Neural cell (in vitro differentiated cells): Measurements from ENCODE around the gene DND1. TPM values are rescaled to one million over a fixed set of nuclear protein-coding genes. Genes with fewer than 3 reads are reported as not detected.

Source experiments
- H2AFZ ChIP-seq: fragments of 200-600, 300-800 bp; sonication (generic), shearing (Covaris generic); 2 replicates; pipeline ENCODE4 v1.6.0; 2014; ENCODE audit warnings: low read depth, mild to moderate bottlenecking, antibody characterized with exemption, low read length, moderate library complexity
- H3F3A ChIP-seq: fragments of 200-600 bp; shearing (Covaris generic); 2 replicates; pipeline ENCODE4 v1.6.1; 2016; ENCODE audit warnings: mild to moderate bottlenecking, moderate library complexity, mixed read lengths, antibody characterized with exemption, low read length; ENCODE audit not compliant: insufficient read depth, poor library complexity, severe bottlenecking
- H3K27ac ChIP-seq: fragments of 200-600, 300-800 bp; sonication (generic), shearing (Covaris generic); 2 replicates; pipeline ENCODE4 v1.5.1; 2014; ENCODE audit warnings: mild to moderate bottlenecking, low read length, moderate library complexity
- H3K27me3 ChIP-seq: fragments of 300-800, 200-600 bp; sonication (generic), shearing (Covaris generic); 2 replicates; pipeline ENCODE4 v1.6.0; 2014; ENCODE audit warnings: mild to moderate bottlenecking, low read depth, low read length, moderate library complexity; ENCODE audit not compliant: insufficient read depth
- H3K36me3 ChIP-seq: fragments of 300-800, 200-600 bp; sonication (generic), shearing (Covaris generic); 2 replicates; pipeline ENCODE4 v1.5.1; 2014; ENCODE audit warnings: mild to moderate bottlenecking, antibody characterized with exemption, low read length, moderate library complexity; ENCODE audit not compliant: insufficient read depth
- H3K4me2 ChIP-seq: fragments of 300-800, 200-600 bp; sonication (generic), shearing (Covaris generic); 2 replicates; pipeline ENCODE4 v1.6.0; 2014; ENCODE audit warnings: mild to moderate bottlenecking, low read length
- H3K4me3 ChIP-seq: fragments of 300-800, 200-600 bp; sonication (generic), shearing (Covaris generic); 2 replicates; pipeline ENCODE4 v1.5.1; 2014; ENCODE audit warnings: mild to moderate bottlenecking, low read length, moderate library complexity
- H3K79me2 ChIP-seq: fragments of 200-600 bp; shearing (Covaris generic); replicated peaks from 2 replicates; pipeline ENCODE4 v1.6.0; 2014; ENCODE audit warnings: mild to moderate bottlenecking, low read length, moderate library complexity; ENCODE audit not compliant: insufficient read depth
- H3K9ac ChIP-seq: fragments of 300-800, 200-600 bp; sonication (generic), shearing (Covaris generic); 2 replicates; pipeline ENCODE4 v1.6.1; 2016; ENCODE audit warnings: mild to moderate bottlenecking, low read length, mixed read lengths
- H3K9me2 ChIP-seq: fragments of 200-600 bp; shearing (Covaris generic); 2 replicates; pipeline ENCODE4 v1.6.1; 2016; ENCODE audit warnings: mild to moderate bottlenecking, low read length, mixed read lengths; ENCODE audit not compliant: insufficient read depth
- H3K9me3 ChIP-seq: fragments of 200-600, 300-800 bp; sonication (generic), shearing (Covaris generic); 2 replicates; pipeline ENCODE4 v1.6.1; 2016; ENCODE audit warnings: mild to moderate bottlenecking, mixed run types, low read length, moderate library complexity, mixed read lengths
- H4K20me1 ChIP-seq: fragments of 200-600 bp; shearing (Covaris generic); 2 replicates; pipeline ENCODE4 v1.6.1; 2016; ENCODE audit warnings: mild to moderate bottlenecking, mixed run types; ENCODE audit not compliant: insufficient read depth
- CTCF ChIP-seq: fragments of 450-650 bp; IDR thresholded peaks from 2 replicates; pipeline ENCODE4 v1.5.1; 2014; ENCODE audit warnings: antibody characterized with exemption, mild to moderate bottlenecking, moderate library complexity; ENCODE audit not compliant: poor library complexity, severe bottlenecking
- EP300 ChIP-seq: fragments of 450-650 bp; conservative IDR thresholded peaks from 2 replicates; pipeline ENCODE4 v1.6.1; 2014; ENCODE audit warnings: antibody characterized with exemption, mild to moderate bottlenecking, moderate library complexity; ENCODE audit not compliant: poor library complexity, severe bottlenecking
- EZH2 ChIP-seq: fragments of 200-600, 300-800 bp; shearing (Covaris generic), sonication (generic); IDR thresholded peaks from 2 replicates; pipeline ENCODE4 v1.6.1; 2014; ENCODE audit warnings: antibody characterized with exemption, low read length, borderline replicate concordance, mild to moderate bottlenecking; ENCODE audit not compliant: insufficient read depth, poor library complexity, severe bottlenecking
- MXI1 ChIP-seq: fragments of 450-650 bp; conservative IDR thresholded peaks from 2 replicates; pipeline ENCODE4 v1.6.1; 2014; ENCODE audit warnings: antibody characterized with exemption, mild to moderate bottlenecking; ENCODE audit not compliant: poor library complexity, severe bottlenecking
- POLR2AphosphoS5 ChIP-seq: IDR thresholded peaks from 2 replicates; pipeline ENCODE4 v1.6.1; 2012
- REST ChIP-seq: IDR thresholded peaks from 2 replicates; pipeline ENCODE4 v1.6.1; 2012; ENCODE audit warnings: borderline replicate concordance
- SMC3 ChIP-seq: fragments of 450-650 bp; conservative IDR thresholded peaks from 2 replicates; pipeline ENCODE4 v1.6.1; 2014; ENCODE audit warnings: antibody characterized with exemption, mild to moderate bottlenecking, moderate library complexity; ENCODE audit not compliant: poor library complexity
- TAF1 ChIP-seq: IDR thresholded peaks from 2 replicates; pipeline ENCODE4 v1.6.1; 2012; ENCODE audit warnings: low read depth
- polyA plus RNA-seq: library from polyadenylated mRNA; depleted of rRNA; stranded (reverse); fragments of >200 nt; gene quantifications from 2 replicates; pipeline ENCODE4 v1.2.3, GENCODE V29; 2014

Gene DND1
- polyA plus RNA-seq, 1 donor from 2014 or later, result 4.4 TPM

GRCh38 chr5:140700177-140701144 lies 27.1 kb upstream of the DND1 start, which contains the start of gene ZMAT2:
Gene ZMAT2, plus strand, starts transcription at chr5:140700447. Its CDS starts 14 bp downstream, at chr5:140700461.
- Histone ChIP-seq H3K9me2 (no peaks in the 10 kb centered on the region), H3K27ac (peak within 1 kb of the TSS; percentile 55), H3K4me3 (peak within 1 kb of the TSS; percentile 79), H3K36me3 (peaks cover 16% of the 10 kb centered on the region), H3F3A (no peaks in the 10 kb centered on the region), H2AFZ (peak within 1 kb of the TSS; percentile 74), H3K9me3 (no peaks in the 10 kb centered on the region), H3K27me3 (no peaks in the 10 kb centered on the region), H3K4me2 (peak within 1 kb of the TSS; percentile 71), H3K79me2 (peaks cover 17% of the 10 kb centered on the region), H4K20me1 (no peaks in the 10 kb centered on the region), H3K9ac (peak within 1 kb of the TSS; percentile 74)
- TF ChIP-seq CTCF (no peak), REST (peak; percentile 97), SMC3 (no peak), POLR2AphosphoS5 (peak; percentile 96), MXI1 (peak; percentile 71), TAF1 (peak; percentile 98)

- TF ChIP-seq POLR2AphosphoS5, result no peak
- TF ChIP-seq MXI1, result no peak
- TF ChIP-seq EP300, result no peak
- TF ChIP-seq SMC3, result no peak
- TF ChIP-seq EZH2, result no peak
- no peak for TF ChIP-seq TAF1
- no peak for TF ChIP-seq CTCF
- TF ChIP-seq REST, result no peak
- no peak overlapping the region for H3K4me3 ChIP-seq
- H3F3A ChIP-seq, result no peaks in the 10 kb centered on the region
- H3K9me2 ChIP-seq, result no peaks in the 10 kb centered on the region
- H3K9me3 ChIP-seq, result no peaks in the 10 kb centered on the region
- H3K27me3 ChIP-seq, result no peaks in the 10 kb centered on the region
- H3K9ac ChIP-seq, result no peak overlapping the region
- no peak overlapping the region for H2AFZ ChIP-seq
- no peaks in the 10 kb centered on the region for H4K20me1 ChIP-seq
- H3K36me3 ChIP-seq, result peaks cover 16% of the 10 kb centered on the region
- no peak overlapping the region for H3K27ac ChIP-seq
- peaks cover 22% of the 10 kb centered on the region for H3K79me2 ChIP-seq
- no peak overlapping the region for H3K4me2 ChIP-seq
Observed at GRCh38 chr5:140696891-140697492, 23.6 kb upstream of the DND1 start.
